Right forelimb (tissue), 1 donor: Measurements from ENCODE around the gene SYNE4.
A peak's percentile ranks its signal among the peaks of the same experiment; 100 is the strongest.

ENCODE experiments used
- DNase-seq: peaks from one replicate; pipeline ENCODE4 v3.0.0-alpha.2; 2018

The SYNE4 gene

GRCh38 chr19:36023432-36023831 lies 14.8 kb upstream of the SYNE4 start:
- no peak for DNase-seq

DNA sequence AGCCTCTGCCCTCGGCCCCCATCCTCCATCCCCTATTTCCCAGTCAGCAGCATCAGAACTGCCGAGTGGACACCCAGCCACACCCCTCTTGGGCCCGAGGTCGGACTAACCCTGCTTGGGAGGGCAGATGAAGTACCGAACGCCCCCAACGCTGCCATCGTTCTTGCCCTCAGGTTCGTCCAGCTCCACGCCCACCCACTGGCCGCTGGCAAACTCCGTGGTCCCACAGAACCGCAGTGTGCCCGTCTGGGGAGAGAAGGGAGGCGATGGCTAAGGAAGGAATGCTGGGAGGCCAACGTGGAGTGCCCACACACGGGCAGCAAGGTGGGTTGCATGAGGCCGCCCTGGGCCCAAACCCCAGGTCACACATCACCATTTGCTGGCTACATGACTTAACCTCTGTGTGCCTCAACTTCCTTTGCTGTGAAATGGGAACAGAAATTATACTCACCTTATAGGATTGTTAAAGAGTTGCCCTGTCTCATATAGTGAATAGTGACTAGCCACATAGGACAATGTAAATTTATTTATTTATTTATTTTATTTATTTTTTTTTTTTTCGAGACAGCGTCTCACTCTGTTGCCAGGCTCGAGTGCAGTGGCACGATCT lies 10.6 kb upstream of the SYNE4 start:
- DNase-seq: no peak

DNA sequence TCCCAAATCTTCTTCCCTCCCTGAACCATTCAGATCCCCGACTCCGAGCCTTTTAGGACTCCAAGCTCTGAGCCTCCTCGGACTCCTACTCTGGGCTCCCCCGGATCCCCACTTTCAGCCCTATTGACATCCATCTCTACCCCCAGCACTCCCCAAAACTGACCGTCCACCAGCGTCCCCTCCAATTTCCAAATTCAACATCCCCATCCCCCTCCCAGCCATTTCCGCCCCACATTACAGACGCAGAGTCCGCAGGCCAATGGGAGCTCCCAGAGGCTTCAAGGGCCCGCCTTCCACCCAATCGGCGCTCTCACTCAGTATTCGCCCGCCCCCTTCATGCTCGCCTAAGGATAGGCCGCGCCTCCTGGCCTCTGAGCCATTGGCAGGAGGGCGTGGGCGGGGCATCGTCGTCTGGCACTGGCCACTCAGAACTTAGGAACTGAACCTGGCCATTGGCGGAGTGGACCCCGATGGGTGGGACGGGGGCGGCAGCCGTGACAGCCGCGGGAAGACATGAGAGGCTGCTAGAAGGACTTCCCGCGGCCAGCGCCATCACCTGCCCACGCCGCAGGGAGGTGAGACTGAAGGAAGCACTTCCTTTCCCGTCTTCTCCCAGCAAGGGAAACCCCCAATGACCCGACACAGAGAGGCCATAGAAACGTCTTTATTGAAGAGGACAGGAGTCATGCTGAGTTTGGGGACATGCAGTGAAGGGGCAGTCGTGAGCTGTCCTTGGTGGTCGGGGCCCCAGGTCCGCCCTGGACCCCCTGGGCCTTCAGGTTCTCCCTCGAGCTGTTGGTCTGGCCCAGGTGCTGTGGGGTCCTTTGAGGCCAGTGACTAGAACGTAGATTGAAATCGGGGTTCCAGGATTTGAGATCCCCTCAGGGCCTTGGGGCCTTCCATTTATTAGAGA lies 5.7 kb upstream of the SYNE4 start, which contains the start of gene ALKBH6:
Gene ALKBH6, minus strand, starts transcription at position 202 of the 913 bp plus-strand sequence. CDS start 816 bp downstream, outside the sequence.
- DNase-seq: peak; percentile 99

GRCh38 chr19:36013280-36014011 lies 4.8 kb upstream of the SYNE4 start:
- no peak for DNase-seq

GRCh38 chr19:36010402-36010801 lies 1.8 kb upstream of the SYNE4 start:
- no peak for DNase-seq

DNA sequence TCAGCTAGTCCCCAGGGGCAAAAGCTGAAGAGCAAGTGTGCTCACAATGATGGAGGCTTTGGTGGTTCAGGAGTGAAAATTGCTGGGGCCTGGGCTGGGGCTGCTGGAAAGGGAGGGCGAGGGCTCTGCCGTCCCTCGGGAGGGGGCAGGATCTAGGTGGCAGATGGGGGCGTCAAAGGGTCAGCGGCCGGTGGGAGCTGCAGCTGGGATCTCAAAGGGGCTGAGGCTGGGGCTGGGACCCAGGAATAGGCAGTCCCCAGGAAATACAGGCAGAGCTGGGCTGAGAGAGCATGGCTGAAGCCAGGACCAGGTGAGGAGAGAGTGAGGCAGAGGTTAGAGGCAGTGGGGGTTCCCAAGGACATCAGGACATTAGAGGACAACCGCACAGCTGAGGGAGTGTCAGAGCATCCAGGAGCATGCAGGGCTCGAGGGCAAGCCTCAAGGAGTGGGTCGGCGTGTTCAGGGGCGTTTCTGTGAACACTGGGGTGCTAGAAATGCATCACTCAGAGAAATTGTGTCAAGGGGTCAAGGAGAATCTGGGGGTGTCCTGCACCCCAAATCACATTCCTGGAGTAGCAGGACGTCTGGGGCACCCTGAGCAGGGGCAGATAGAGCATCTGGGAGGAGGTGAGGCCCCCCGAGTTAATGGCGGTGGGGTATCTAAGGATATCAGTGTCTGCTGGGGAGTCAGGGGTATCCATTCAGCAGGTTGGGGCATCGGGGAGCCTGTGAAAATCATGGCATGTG lies 1.2 kb upstream of the SYNE4 start:
- no peak for DNase-seq

DNA sequence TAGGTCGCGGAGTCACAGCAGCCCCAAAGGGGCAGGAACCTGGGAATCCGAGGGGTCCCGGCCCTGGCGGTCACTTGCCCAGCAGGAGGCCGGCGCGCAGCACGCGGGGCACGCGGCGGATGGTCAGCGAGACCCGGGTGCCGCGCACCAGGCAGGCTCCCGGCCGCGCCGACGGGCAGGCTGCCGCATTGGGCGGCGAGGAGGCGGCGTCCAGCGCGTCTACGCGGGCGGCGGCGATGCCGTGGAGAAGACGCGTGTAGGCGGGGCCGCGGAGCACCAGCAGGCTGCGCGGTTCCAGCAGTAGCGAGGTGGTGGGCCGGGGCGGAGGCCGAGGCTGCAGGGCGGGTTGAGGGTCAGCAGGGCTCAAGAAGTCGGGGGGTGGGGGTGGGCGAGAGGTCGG lies 607 bp upstream of the SYNE4 start:
- DNase-seq: peak; percentile 73

- DNase-seq: no peak
Measured at GRCh38 chr19:36006955-36007354, 1.7 kb downstream of the SYNE4 start.

DNA sequence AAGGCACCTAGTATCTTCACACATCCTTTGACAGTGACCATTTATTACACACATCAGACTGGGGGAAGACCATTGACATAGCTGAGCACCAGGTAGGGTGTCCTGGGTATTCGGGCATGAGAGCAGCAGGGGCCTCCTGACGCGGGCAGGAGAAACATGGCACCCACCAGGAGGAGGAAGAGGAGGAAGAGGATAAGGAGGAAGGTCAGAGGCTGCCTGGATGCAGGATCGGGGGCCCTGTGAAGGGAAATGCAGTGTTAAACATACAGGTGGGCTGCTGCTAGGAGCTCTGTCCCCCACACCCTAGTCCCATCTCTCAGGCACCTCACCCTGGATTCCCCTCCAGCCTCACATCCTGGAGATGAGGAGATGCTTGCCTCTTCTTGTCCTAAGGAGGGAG lies 5.3 kb downstream of the SYNE4 start:
- DNase-seq: no peak

DNA sequence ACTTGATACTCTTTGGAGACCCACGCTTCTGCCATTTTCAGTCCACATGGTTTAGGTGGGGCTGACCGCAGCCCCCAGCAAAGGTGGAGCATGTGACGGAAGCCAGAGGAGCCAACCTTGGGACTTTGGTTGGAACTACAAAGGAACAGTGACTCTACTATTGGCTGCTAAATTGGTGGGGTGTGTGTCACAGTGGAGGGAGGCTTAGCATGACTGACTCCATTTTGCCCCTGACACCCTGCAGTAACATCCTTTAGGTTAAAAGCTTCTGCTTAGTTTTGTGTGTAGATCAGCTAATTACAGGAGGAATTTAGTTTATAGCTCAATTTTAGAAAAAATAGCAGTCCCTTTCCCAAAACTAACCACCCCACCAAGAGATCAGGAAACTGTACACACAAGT lies 7.0 kb downstream of the SYNE4 start:
- DNase-seq: no peak

DNA sequence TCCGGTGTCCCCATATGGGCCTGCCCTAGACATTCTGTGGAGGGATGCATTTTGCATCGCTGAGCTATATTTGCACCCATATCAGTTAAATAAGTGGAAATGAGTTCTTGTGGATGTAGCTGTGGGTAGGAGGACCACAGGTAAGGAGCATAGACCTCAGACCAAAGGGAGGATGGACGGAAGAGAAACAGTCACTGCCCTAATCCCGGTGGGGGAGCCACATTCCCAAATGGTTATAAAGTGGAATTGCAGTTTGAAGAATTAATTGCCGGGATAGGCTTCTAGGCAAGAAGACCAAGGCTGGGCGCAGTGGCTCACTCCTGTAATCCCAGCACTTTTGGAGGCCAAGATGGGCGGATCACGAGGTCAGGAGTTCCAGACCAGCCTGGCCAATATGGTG lies 11.8 kb downstream of the SYNE4 start:
- DNase-seq: no peak

GRCh38 chr19:35995048-35995993 lies 13.3 kb downstream of the SYNE4 start, which contains the start of gene SDHAF1:
TSS of gene SDHAF1 (plus strand) at chr19:35995188. CDS start at chr19:35995275, 87 bp downstream.
- DNase-seq: peak; percentile 94

DNA sequence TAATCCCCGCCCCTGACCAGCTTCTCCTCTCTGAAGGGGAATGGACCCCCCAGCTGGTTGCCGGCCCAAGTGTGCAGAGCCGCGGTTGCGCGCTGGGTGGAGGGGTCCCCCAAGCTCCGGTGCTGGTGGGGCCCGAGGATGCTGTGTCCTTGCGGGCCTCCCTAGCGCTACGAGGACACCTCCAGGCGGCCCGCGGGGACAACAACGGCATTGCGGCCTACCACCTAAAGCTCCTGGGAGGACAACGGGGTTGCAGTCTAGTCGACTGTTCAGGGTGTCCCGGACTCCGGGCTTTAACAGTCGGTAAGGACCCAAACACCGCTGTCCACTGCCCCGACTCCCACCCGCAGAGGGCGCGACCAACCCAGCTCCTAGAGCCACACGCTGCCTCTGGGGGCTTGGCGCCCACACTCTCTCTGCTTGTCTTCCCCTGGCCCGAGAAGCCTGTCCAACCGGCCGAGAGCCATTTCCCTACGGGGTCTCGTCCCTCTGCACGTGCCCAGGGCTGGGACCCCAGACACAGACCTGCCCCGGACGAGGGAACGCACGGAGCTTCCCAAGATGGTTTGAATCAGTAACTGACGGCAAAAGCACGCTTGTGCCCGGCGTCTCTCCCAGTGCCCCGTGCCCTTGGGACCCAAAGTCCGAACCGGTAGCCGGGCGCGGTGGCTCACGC lies 14.6 kb downstream of the SYNE4 start:
- no peak for DNase-seq

DNA sequence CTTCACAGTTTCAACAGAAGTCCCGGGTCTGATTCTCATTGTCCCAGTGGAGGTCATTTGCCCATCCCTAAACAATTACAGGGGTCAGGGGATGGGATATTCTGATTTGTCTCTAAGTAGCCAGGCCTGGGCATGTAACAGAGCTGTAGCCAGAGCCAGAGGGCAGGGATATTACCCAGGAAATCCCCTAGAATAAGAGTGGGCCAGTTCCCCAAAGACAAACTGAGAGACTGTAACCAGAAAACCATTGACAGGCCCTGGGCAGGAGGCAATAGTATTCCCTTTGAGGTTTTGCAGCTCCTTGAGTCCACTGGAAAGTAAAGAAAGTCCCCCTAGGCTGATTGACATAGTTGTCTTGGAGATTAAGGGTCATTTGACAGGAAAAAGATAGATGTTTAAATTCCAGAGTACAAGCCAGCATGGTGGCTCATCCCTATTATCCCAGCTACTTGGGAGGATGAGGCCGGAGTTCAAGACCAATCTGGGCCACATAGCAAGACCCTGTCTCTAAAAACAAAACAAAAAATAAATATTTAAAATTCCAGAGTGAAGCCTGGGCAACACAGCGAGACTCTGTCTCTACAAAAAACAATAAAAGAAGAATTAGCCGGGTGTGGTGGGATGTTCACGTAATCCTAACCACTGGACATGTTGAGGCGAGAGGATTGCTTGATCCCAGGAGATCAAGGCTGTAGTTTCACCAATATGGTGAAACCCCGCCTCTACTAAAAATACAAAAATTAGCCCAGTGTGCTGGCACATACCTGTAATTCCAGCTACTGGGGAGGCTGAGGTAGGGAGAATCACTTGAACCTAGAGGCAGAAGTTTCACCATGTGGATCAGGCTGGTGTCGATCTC lies 15.5 kb downstream of the SYNE4 start:
- DNase-seq: no peak

GRCh38 chr19:35991731-35992450 lies 16.7 kb downstream of the SYNE4 start:
- no peak for DNase-seq

DNA sequence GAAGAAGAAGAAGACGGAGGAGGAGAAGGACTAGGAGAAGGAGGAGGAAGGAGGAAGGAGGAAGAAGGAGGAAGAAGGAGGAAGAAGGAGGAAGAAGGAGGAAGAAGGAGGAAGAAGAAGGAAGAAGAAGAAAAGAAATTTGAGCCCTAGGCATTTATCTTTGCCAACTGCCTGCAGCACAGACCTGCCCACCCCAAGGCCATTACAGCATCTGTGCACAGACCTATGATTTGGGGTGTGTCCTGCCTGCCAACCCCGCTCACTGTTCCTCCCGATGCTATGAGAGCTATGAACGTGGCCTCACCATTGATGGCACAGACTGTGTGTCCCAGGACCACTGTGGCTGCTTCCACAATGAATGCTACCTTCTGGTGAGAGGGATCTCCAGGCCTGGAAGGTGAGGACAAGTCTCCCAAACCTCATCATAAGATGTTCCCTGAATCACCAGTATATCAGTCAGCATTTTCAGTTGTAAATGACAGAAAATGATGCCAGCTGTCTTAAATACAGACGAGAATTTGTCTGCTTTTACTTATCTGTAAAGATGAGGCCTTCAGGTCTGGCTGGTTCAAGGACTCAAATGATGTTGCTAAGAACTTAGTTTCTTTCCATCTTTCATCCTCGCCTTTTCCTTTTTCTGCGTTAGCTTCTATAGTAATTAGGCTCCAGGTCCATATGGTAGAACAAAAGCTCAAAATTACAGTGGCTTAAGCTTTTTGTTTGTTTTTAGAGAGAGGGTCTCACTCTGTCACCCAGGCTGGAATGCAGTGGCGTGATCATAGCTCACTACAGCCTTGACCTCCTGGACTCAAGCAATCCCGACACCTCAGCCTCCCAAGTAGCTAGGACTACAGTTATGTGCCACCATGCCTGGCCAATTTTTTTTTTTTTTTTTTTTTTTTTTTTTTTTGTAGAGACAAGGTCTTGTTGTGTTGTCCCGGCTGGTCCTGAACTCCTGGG lies 17.6 kb downstream of the SYNE4 start:
- DNase-seq: no peak

GRCh38 chr19:35990156-35990555 lies 18.5 kb downstream of the SYNE4 start:
- no peak for DNase-seq

GRCh38 chr19:35988824-35989223 lies 19.8 kb downstream of the SYNE4 start:
- no peak for DNase-seq
